Kasumi-1 (cell line): Measurements from ENCODE around the gene GRSF1.
"Not testable (repeated sequence)": the region's sequence is repeated elsewhere in the genome, so short reads cannot be mapped to it uniquely, and the experiment has no call there.

Experiments used
- DNase-seq, 2 experiments: peaks; one replicate each; lab custom pipeline; 2025; lab: John Stamatoyannopoulos, UW

Gene GRSF1

GRCh38 chr4:70833675-70834074 lies 6.0 kb downstream of the GRSF1 start:
- no peak for DNase-seq

GRCh38 chr4:70831293-70831692 lies 8.4 kb downstream of the GRSF1 start:
- DNase-seq: no peak

- DNase-seq: no peak
Observed at GRCh38 chr4:70830054-70830453, 9.6 kb downstream of the GRSF1 start.

GRCh38 chr4:70829492-70829891 lies 10.2 kb downstream of the GRSF1 start:
- DNase-seq: no peak

- no peak for DNase-seq
Observed at GRCh38 chr4:70829015-70829414, 10.7 kb downstream of the GRSF1 start.

GRCh38 chr4:70818921-70819320 lies 20.8 kb downstream of the GRSF1 start:
- DNase-seq: no peak

GRCh38 chr4:70818173-70818855 lies 21.4 kb downstream of the GRSF1 start:
- peak; percentile 99 for DNase-seq

GRCh38 chr4:70816894-70817293 lies 22.8 kb downstream of the GRSF1 start:
- no peak for DNase-seq

- DNase-seq: no peak
Observed at GRCh38 chr4:70815370-70815769, 24.3 kb downstream of the GRSF1 start.

GRCh38 chr4:70808151-70808550 lies 31.5 kb downstream of the GRSF1 start:
- peak; percentile 15 to 23 for DNase-seq

- DNase-seq: no peak
Observed at GRCh38 chr4:70802928-70803580, 36.6 kb downstream of the GRSF1 start.

- no peak for DNase-seq
Observed at GRCh38 chr4:70801265-70801809, 38.4 kb downstream of the GRSF1 start.

- no peak for DNase-seq
Observed at GRCh38 chr4:70793626-70794025, 46.1 kb downstream of the GRSF1 start.

GRCh38 chr4:70788733-70789132 lies 51.0 kb downstream of the GRSF1 start:
- no peak for DNase-seq

GRCh38 chr4:70787496-70787895 lies 52.2 kb downstream of the GRSF1 start:
- DNase-seq: no peak

GRCh38 chr4:70783096-70783495 lies 56.6 kb downstream of the GRSF1 start:
- DNase-seq: no peak

- DNase-seq: no peak
Observed at GRCh38 chr4:70778888-70779422, 60.7 kb downstream of the GRSF1 start.

GRCh38 chr4:70772929-70773555 lies 66.6 kb downstream of the GRSF1 start:
- DNase-seq: peak; percentile 20 to 54

GRCh38 chr4:70769396-70769795 lies 70.3 kb downstream of the GRSF1 start:
- not testable (repeated sequence) for DNase-seq

GRCh38 chr4:70768301-70768948 lies 71.3 kb downstream of the GRSF1 start:
- DNase-seq: no peak
